Right lobe of liver (tissue), 6 donors: ENCODE results near the gene CAPNS2. TPM values are rescaled to one million over a fixed set of nuclear protein-coding genes. Genes with fewer than 3 reads are reported as not detected.

Experiments
- ATAC-seq, 4 donors: fragments of 200-7000 bp; cut with Tn5 transposase; one replicate each; pipeline ENCODE4 v1.9.1; 2020; ENCODE audit warnings: mild to moderate bottlenecking in 4 of 4, moderate library complexity in 4 of 4
- DNase-seq, 3 donors: peaks; one replicate each; pipeline ENCODE4 v3.0.0-alpha.2; 2020
- H3K27ac ChIP-seq, 3 donors: fragments of 200-600 bp; one replicate each; pipeline ENCODE4 v1.8.0; 2022
- H3K27me3 ChIP-seq, 2 donors: fragments of 200-600 bp; one replicate each; pipeline ENCODE4 v1.8.0; 2022
- H3K36me3 ChIP-seq, 4 donors: fragments of 200-600 bp; sonication (generic) in 1 of 4; one replicate each; pipeline versions ENCODE4 v1.5.1 to v1.8.0; 2017 to 2022; ENCODE audit warnings: control low read depth in 1 of 4
- H3K4me1 ChIP-seq, 4 donors: fragments of 200-600 bp; sonication (generic) in 1 of 4; one replicate each; pipeline versions ENCODE4 v1.5.1 to v1.8.0; 2017 to 2022; ENCODE audit warnings: control low read depth in 1 of 4
- H3K4me3 ChIP-seq, 3 donors: fragments of 200-600 bp; one replicate each; pipeline ENCODE4 v1.8.0; 2022
- H3K9me3 ChIP-seq, 4 donors: fragments of 200-600 bp; sonication (generic) in 1 of 4; one replicate each; pipeline versions ENCODE4 v1.5.1 to v1.8.0; 2017 to 2022; ENCODE audit warnings: control low read depth in 1 of 4
- CTCF ChIP-seq, 4 donors: fragments of 200-600 bp in 3 of 4; fragments of 450-650 bp in 1 of 4; IDR thresholded peaks; one replicate each; pipeline versions ENCODE4 v1.5.1 to v1.8.0; 2016 to 2022; ENCODE audit warnings: antibody characterized with exemption in 4 of 4, mild to moderate bottlenecking in 2 of 4
- POLR2A ChIP-seq: fragments of 450-650 bp; IDR thresholded peaks from one replicate; pipeline ENCODE4 v1.6.1; 2017; ENCODE audit warnings: antibody characterized with exemption, mild to moderate bottlenecking
- WGBS: methylation state at CpG from one replicate; pipeline ENCODE4 v1.1.6; 2018; ENCODE audit warnings: low coverage, low lambda C conversion rate; ENCODE audit not compliant: insufficient coverage; ENCODE audit errors: missing lambda C conversion rate; 5-methylcytosine and 5-hydroxymethylcytosine counted together
- intact Hi-C, 2 donors: fragments of 100-400 bp; cut with DNase I; formaldehyde crosslinking; loops; one replicate each; pipeline versions ENCODE4 v1.11.2 to v1.14.1; 2022
- total RNA-seq, 6 experiments: library from RNA; depleted of rRNA in 2 of 6; stranded (reverse); fragments of >200 nt in 2 of 6; fragmentation: NEBNext Ultra II Directional in 3 of 6; extraction: Animal tissue kit (Norgen Biotek cat#: 25700) in 3 of 6; gene quantifications; one replicate each; pipeline versions ENCODE4 v1.1.0 to v1.2.4, GENCODE V29; 2016 to 2023
- donor health status: DM: no; HTN: yes; CAD: no.
- donor health status: DM: no; HTN: no; CAD: no.
- donor health status: DM: no; HTN: no; CAD: no.
- donor health status: DM: no; HTN: yes; CAD: no.
- donor health status: DM: no; HTN: yes; CAD: no.

Gene CAPNS2
- total RNA-seq, 6 experiments from 2014 or later: 0.20 to 0.31 (median 0.29) TPM; not detected in 3

DNA sequence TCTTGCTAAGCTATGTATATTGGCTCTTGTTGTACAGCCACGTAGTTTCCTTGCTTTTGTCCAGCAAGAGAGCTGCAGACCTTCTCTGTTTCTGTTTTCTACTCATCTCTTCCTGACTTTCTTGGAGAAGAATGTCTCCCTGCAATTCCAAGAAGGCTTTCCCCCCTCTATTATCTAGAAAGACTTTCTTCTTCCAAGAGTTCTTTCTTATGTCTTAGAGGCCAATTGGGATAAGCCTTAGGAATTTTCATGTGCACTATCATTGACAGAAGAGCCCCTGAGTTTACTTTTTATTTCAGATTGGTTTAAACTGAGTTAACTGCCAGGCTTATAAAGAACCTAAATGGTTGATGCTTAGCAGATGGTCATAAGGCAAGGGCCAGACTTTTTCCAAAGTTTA is 9.0 kb downstream of the CAPNS2 start:
- DNase-seq: no peak
- no peak for ATAC-seq
- no peak overlapping the region for H3K27ac ChIP-seq
- no peaks in the 10 kb centered on the region for H3K36me3 ChIP-seq
- TF ChIP-seq POLR2A (no peak), CTCF (IDR thresholded peaks at IDR 0.05) (no peak)
- WGBS: 40% methylated on average over 1 of the region's 1 CpG
- no peaks in the 10 kb centered on the region for H3K9me3 ChIP-seq
- no peaks in the 10 kb centered on the region for H3K4me1 ChIP-seq
- H3K4me3 ChIP-seq: no peak overlapping the region
- intact Hi-C loops: no loop called here
- no peaks in the 10 kb centered on the region for H3K27me3 ChIP-seq

GRCh38 chr16:55576384-55576783 is 9.9 kb downstream of the CAPNS2 start:
- Histone ChIP-seq H3K27ac (no peak overlapping the region), H3K4me3 (no peak overlapping the region), H3K4me1 (no peaks in the 10 kb centered on the region), H3K27me3 (no peaks in the 10 kb centered on the region), H3K9me3 (no peaks in the 10 kb centered on the region), H3K36me3 (no peaks in the 10 kb centered on the region)
- 84% methylated on average over 2 of the region's 2 CpGs for WGBS
- no peak for DNase-seq
- ATAC-seq: no peak
- intact Hi-C loops: no loop called here
- TF ChIP-seq POLR2A: no peak
- TF ChIP-seq CTCF (IDR thresholded peaks at IDR 0.05): no peak

- no peak for DNase-seq
- Histone ChIP-seq H3K9me3 (no peaks in the 10 kb centered on the region), H3K4me1 (no peaks in the 10 kb centered on the region), H3K27ac (no peak overlapping the region), H3K27me3 (no peaks in the 10 kb centered on the region), H3K4me3 (no peak overlapping the region), H3K36me3 (no peaks in the 10 kb centered on the region)
- intact Hi-C loops: no loop called here
- TF ChIP-seq CTCF (IDR thresholded peaks at IDR 0.05): no peak
- TF ChIP-seq POLR2A: no peak
- 73% methylated on average over 3 of the region's 3 CpGs for WGBS
- peak in 2 of 4 donors; percentile 19 to 47 for ATAC-seq
Observed at GRCh38 chr16:55577887-55578286, 11.4 kb downstream of the CAPNS2 start.

DNA sequence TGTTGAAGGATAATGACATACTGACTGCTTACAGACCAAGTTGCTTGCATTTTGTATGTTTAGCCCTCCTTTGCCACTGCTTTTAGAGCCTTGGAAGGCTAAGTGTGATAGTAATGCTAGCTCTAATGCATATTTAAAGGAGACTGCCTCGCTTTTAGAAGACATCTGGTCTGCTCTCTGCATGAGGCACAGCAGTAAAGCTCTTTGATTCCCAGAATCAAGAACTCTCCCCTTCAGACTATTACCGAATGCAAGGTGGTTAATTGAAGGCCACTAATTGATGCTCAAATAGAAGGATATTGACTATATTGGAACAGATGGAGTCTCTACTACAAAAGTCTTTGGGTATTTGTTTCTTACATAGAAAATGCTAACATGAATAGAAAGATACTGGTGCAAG is 19.1 kb downstream of the CAPNS2 start:
- TF ChIP-seq CTCF (IDR thresholded peaks at IDR 0.05) (no peak), POLR2A (no peak)
- DNase-seq: no peak
- intact Hi-C loops: no loop called here
- H3K27me3 ChIP-seq: no peaks in the 10 kb centered on the region
- no peak overlapping the region for H3K27ac ChIP-seq
- WGBS: 69% methylated on average over 2 of the region's 2 CpGs
- H3K9me3 ChIP-seq: no peaks in the 10 kb centered on the region
- H3K36me3 ChIP-seq: no peaks in the 10 kb centered on the region
- no peak overlapping the region for H3K4me3 ChIP-seq
- no peaks in the 10 kb centered on the region for H3K4me1 ChIP-seq
- ATAC-seq: no peak

DNA sequence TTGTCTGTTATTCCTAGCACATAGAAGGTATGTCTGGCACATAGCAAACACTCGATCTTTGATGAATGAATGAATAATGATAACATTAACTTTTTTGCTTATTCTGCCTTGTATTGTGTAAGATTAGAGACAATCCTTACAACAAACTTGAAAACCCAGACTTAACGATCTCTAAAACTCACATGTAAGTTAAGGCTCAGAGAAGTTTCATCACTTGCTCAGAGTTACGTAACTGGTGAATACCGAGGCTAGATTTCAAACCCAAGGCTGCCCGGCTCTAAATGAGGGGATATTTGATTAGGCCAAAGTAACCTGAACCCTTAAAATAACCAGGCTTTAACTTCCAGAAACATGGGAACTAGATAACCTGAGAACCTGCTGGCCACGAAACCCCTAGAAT is 22.3 kb downstream of the CAPNS2 start:
- Histone ChIP-seq H3K4me1 (no peaks in the 10 kb centered on the region), H3K27ac (no peak overlapping the region), H3K36me3 (no peaks in the 10 kb centered on the region), H3K27me3 (no peaks in the 10 kb centered on the region), H3K9me3 (no peaks in the 10 kb centered on the region), H3K4me3 (no peak overlapping the region)
- DNase-seq: no peak
- ATAC-seq: no peak
- 46% methylated on average over 6 of the region's 6 CpGs for WGBS
- intact Hi-C loops: no loop called here
- no peak for TF ChIP-seq POLR2A
- no peak for TF ChIP-seq CTCF (IDR thresholded peaks at IDR 0.05)
